ENCODE results near the gene JAZF1. TPM values are rescaled to one million over a fixed set of nuclear protein-coding genes. Genes with fewer than 3 reads are reported as not detected.

Gene JAZF1
- total and polyA plus RNA-seq, 10 of the 15 experiments (the other 5 are each of a cell fraction or from before 2014, with no cell fraction given), result 0.04 to 0.82 (median 0.15) TPM; not detected in 3

GRCh38 chr7:28107960-28108359 lies 72.6 kb downstream of the JAZF1 start:
- Histone ChIP-seq H3K9me3 (replicated peaks; ENCODE audit: control insufficient read depth, insufficient read depth, low read length) (no peaks in the 10 kb centered on the region), H3K27ac (ENCODE audit: control insufficient read depth, insufficient read depth) (no peak overlapping the region), H3K79me2 (ENCODE audit: control insufficient read depth, insufficient read depth, low read length) (no peaks in the 10 kb centered on the region), H2AFZ (ENCODE audit: control insufficient read depth, low read depth, low read length) (no peak overlapping the region), H3K4me3 (no peak overlapping the region), H4K20me1 (ENCODE audit: control insufficient read depth, insufficient read depth) (no peaks in the 10 kb centered on the region), H3K4me2 (ENCODE audit: control insufficient read depth, insufficient read depth) (no peak overlapping the region), H3K9ac (ENCODE audit: control insufficient read depth, insufficient read depth, low read length) (no peak overlapping the region), H3K4me1 (ENCODE audit: control insufficient read depth, insufficient read depth, low read length) (no peaks in the 10 kb centered on the region), H3K36me3 (ENCODE audit: control insufficient read depth in 2 of 2, insufficient read depth in 2 of 2, low read length in 1 of 2) (no peaks in the 10 kb centered on the region), H3K27me3 (replicated peaks in 1 of 2; ENCODE audit: control insufficient read depth in 2 of 2, insufficient read depth in 2 of 2, low read length in 1 of 2) (no peaks in the 10 kb centered on the region; a peak in 1 of 4 replicates)
- ATAC-seq (no peak), DNase-seq (ENCODE audit: low read depth, low spot score) (no peak), FAIRE-seq (no peak)
- in situ Hi-C loops (cut with MboI) (no loop called here), intact Hi-C loops (cut with micrococcal nuclease; ENCODE audit: unreplicated experiment) (no loop called here)
- TF ChIP-seq MAX (IDR thresholded peaks at IDR 0.05; ENCODE audit: low read depth, low read length), result no peak
- no peak for TF ChIP-seq JUND (IDR thresholded peaks at IDR 0.05; ENCODE audit: low read depth, low read length)
- no peak for TF ChIP-seq STAT3 (IDR thresholded peaks at IDR 0.05; ENCODE audit: low read depth, low read length)
- no peak for TF ChIP-seq ZSCAN29 (IDR thresholded peaks at IDR 0.05)
- no peak for TF ChIP-seq E2F8 (IDR thresholded peaks at IDR 0.05; ENCODE audit: low read depth, partially characterized antibody)
- TF ChIP-seq KDM1A (IDR thresholded peaks at IDR 0.05; ENCODE audit: borderline replicate concordance), result no peak
- TF ChIP-seq NFYB (IDR thresholded peaks at IDR 0.05; ENCODE audit: insufficient read depth, low read depth, low read length), result no peak
- no peak for TF ChIP-seq ZBED1 (IDR thresholded peaks at IDR 0.05; ENCODE audit: borderline replicate concordance)
- no peak for TF ChIP-seq SIX5 (IDR thresholded peaks at IDR 0.05; ENCODE audit: low read depth, low read length, severe bottlenecking)
- no peak for TF ChIP-seq HDAC2 (IDR thresholded peaks at IDR 0.05)
- no peak for TF ChIP-seq KAT2A (conservative IDR thresholded peaks at IDR 0.05; ENCODE audit: control insufficient read depth, low read depth, low read length)
- TF ChIP-seq SUPT20H (IDR thresholded peaks at IDR 0.05; ENCODE audit: borderline replicate concordance, control insufficient read depth, low read depth, low read length), result no peak
- TF ChIP-seq PAX8 (IDR thresholded peaks at IDR 0.05), result no peak
- TF ChIP-seq E4F1 (IDR thresholded peaks at IDR 0.05; ENCODE audit: borderline replicate concordance, partially characterized antibody), result no peak
- no peak for TF ChIP-seq JUNB (IDR thresholded peaks at IDR 0.05)
- ChIA-PET SMC1A (ENCODE audit: uncharacterized antibody, unreplicated experiment) (no interaction called here), CTCF (interaction anchor here (0.6 to 1.3 kb wide), 3 partner anchors 11 to 30 kb away, joined by 3 to 6 read pairs (median 3); no protein-coding TSS in a partner anchor), RAD21 (ENCODE audit: unreplicated experiment) (no interaction called here), POLR2A (no interaction called here)
- 35% methylated on average over 3 of the region's 3 CpGs for WGBS (ENCODE audit: insufficient coverage, insufficient replicate concordance, low lambda C conversion rate, missing lambda C conversion rate)
- BruUV-seq (replicated peaks), result no TSS peak
